T-cell (primary cell): ENCODE data around the gene NPAS4. TPM values are rescaled to one million over a fixed set of nuclear protein-coding genes. Genes with fewer than 3 reads are reported as not detected.
"Not testable (repeated sequence)": the region's sequence is repeated elsewhere in the genome, so short reads cannot be mapped to it uniquely, and the experiment has no call there.

Experiments
- ATAC-seq, 4 experiments: fragments of 200-7000 bp in 3 of 4; fragments of 150-1000 bp in 1 of 4; cut with Tn5 transposase; replicated peaks in 1 of 4; 1 replicate in 3 of 4; 2 replicates in 1 of 4; pipeline ENCODE4 v1.10.0; 2021; ENCODE audit warnings: moderate library complexity in 3 of 4, mild to moderate bottlenecking in 2 of 4, moderate number of reproducible peaks in 1 of 4
- CTCF ChIA-PET, 2 donors: fragments of 300-600 bp; sonication (Branson Sonifier 250); formaldehyde crosslinking; loops; one replicate each; lab custom pipeline; 2022; ENCODE audit warnings: antibody characterized with exemption in 2 of 2; lab: Charles Lee
- POLR2A ChIA-PET, 2 donors: fragments of 300-600 bp; sonication (Branson Sonifier 250); formaldehyde crosslinking; loops; one replicate each; lab custom pipeline; 2022; ENCODE audit warnings: antibody characterized with exemption in 2 of 2; lab: Charles Lee
- DNase-seq, 35 experiments: peaks; one replicate each; pipeline versions ENCODE4 v3.0.0 to v3.0.0-alpha.2; 2013 to 2023
- H3K27ac ChIP-seq: one replicate; pipeline ENCODE4 v1.5.1; 2013; ENCODE audit warnings: low read length
- H3K27me3 ChIP-seq, 2 experiments: replicated peaks in 1 of 2; 1 replicate in 1 of 2; 2 replicates in 1 of 2; pipeline versions ENCODE4 v1.6.1 to v1.7.0; 2013; ENCODE audit warnings: low read length in 1 of 2, mixed read lengths in 1 of 2; ENCODE audit not compliant: control insufficient read depth in 2 of 2, insufficient read depth in 2 of 2; ENCODE audit errors: extremely low read depth in 1 of 2
- H3K36me3 ChIP-seq, 2 donors: 1 replicate in 1 of 2; 2 replicates in 1 of 2; pipeline versions ENCODE4 v1.6.1 to v1.7.0; 2013; ENCODE audit warnings: low read length in 1 of 2; ENCODE audit not compliant: control insufficient read depth in 2 of 2, insufficient read depth in 1 of 2; ENCODE audit errors: extremely low read depth in 1 of 2
- H3K4me1 ChIP-seq, 2 experiments: 1 replicate in 1 of 2; 2 replicates in 1 of 2; pipeline versions ENCODE4 v1.6.1 to v1.7.0; 2013; ENCODE audit warnings: low read length in 2 of 2, mixed read lengths in 1 of 2; ENCODE audit not compliant: insufficient read depth in 2 of 2, control insufficient read depth in 1 of 2; ENCODE audit errors: extremely low read depth in 1 of 2
- H3K4me3 ChIP-seq, 2 donors: 1 replicate in 1 of 2; 2 replicates in 1 of 2; pipeline versions ENCODE4 v1.5.1 to v1.7.0; 2013; ENCODE audit warnings: mild to moderate bottlenecking in 2 of 2, low read length in 1 of 2, moderate library complexity in 1 of 2; ENCODE audit not compliant: control insufficient read depth in 1 of 2; ENCODE audit errors: extremely low read depth in 1 of 2
- H3K9me3 ChIP-seq: 2 replicates; pipeline ENCODE4 v1.7.0; 2013
- H3K27ac Mint-ChIP-seq, 2 donors: one replicate each; pipeline ENCODE4 v1.8.0; 2020 to 2021; ENCODE audit warnings: mild to moderate bottlenecking in 2 of 2, mixed read lengths in 2 of 2
- H3K27me3 Mint-ChIP-seq, 2 donors: one replicate each; pipeline ENCODE4 v1.8.0; 2021 to 2022; ENCODE audit warnings: mixed read lengths in 2 of 2
- H3K36me3 Mint-ChIP-seq: one replicate; pipeline ENCODE4 v1.8.0; 2021; ENCODE audit warnings: mixed read lengths
- H3K4me1 Mint-ChIP-seq, 3 donors: one replicate each; pipeline ENCODE4 v1.8.0; 2020 to 2022; ENCODE audit warnings: mixed read lengths in 3 of 3, mild to moderate bottlenecking in 1 of 3
- H3K4me3 Mint-ChIP-seq, 3 donors: one replicate each; pipeline ENCODE4 v1.8.0; 2020 to 2022; ENCODE audit warnings: mild to moderate bottlenecking in 3 of 3, mixed read lengths in 3 of 3, moderate library complexity in 3 of 3
- H3K9me3 Mint-ChIP-seq, 3 donors: one replicate each; pipeline ENCODE4 v1.8.0; 2020 to 2022; ENCODE audit warnings: mixed read lengths in 3 of 3
- WGBS: methylation state at CpG from one replicate; pipeline ENCODE4 v1.1.5; 2013; ENCODE audit warnings: missing lambda C conversion rate; ENCODE audit not compliant: insufficient coverage; 5-methylcytosine and 5-hydroxymethylcytosine counted together
- total RNA-seq, 35 experiments: library from RNA in 6 of 35; stranded (reverse) in 6 of 35; fragments of 120-200 nt in 1 of 35; gene quantifications; one replicate each; pipeline versions ENCODE4 v1.2.1 to v1.2.4 and lab custom pipeline; 2013 to 2026

NPAS4 gene
- total RNA-seq (not detected), total RNA-seq (lab: John Stamatoyannopoulos, UW) (0 to 0.13 (median 0) reads per million in 29 experiments)
- total RNA-seq (2013), result not detected

- Mint-ChIP-seq H3K27ac (no peak within 1 kb of the TSS), H3K4me3 (no peak within 1 kb of the TSS), H3K36me3 (no peaks in the 10 kb centered on the region), H3K27me3 (peaks cover 34 to 35% of the 10 kb centered on the region in 2 donors), H3K9me3 (peaks cover 0 to 11% (median 0%) of the 10 kb centered on the region in 3 donors), H3K4me1 (peaks cover 6 to 11% (median 9%) of the 10 kb centered on the region in 3 donors)
- no peak within 1 kb of the TSS for H3K27ac ChIP-seq
- ChIA-PET CTCF (interaction anchor here in 1 of 2 donors (0.7 to 1.2 kb wide), 6 partner anchors 10 to 132 kb away, joined by 3 to 4 read pairs (median 3); partner anchors contain the start of genes MRPL11 and YIF1A), POLR2A (no interaction called here)
- no peak for DNase-seq
- 24% methylated on average over 50 of the region's 71 CpGs for WGBS
- H3K9me3 ChIP-seq, result no peaks in the 10 kb centered on the region
- H3K36me3 ChIP-seq, result no peaks in the 10 kb centered on the region
- peaks cover 0 to 14% of the 10 kb centered on the region in 2 experiments for H3K4me1 ChIP-seq
- H3K4me3 ChIP-seq, result no peak within 1 kb of the TSS
- no peak for ATAC-seq
- peaks cover 5 to 53% of the 10 kb centered on the region in 2 experiments for H3K27me3 ChIP-seq
Observed at GRCh38 chr11:66420671-66421476, at the start of gene NPAS4. NPAS4 (plus strand) TSS chr11:66421035; CDS start chr11:66421180, 145 bp downstream.

DNA sequence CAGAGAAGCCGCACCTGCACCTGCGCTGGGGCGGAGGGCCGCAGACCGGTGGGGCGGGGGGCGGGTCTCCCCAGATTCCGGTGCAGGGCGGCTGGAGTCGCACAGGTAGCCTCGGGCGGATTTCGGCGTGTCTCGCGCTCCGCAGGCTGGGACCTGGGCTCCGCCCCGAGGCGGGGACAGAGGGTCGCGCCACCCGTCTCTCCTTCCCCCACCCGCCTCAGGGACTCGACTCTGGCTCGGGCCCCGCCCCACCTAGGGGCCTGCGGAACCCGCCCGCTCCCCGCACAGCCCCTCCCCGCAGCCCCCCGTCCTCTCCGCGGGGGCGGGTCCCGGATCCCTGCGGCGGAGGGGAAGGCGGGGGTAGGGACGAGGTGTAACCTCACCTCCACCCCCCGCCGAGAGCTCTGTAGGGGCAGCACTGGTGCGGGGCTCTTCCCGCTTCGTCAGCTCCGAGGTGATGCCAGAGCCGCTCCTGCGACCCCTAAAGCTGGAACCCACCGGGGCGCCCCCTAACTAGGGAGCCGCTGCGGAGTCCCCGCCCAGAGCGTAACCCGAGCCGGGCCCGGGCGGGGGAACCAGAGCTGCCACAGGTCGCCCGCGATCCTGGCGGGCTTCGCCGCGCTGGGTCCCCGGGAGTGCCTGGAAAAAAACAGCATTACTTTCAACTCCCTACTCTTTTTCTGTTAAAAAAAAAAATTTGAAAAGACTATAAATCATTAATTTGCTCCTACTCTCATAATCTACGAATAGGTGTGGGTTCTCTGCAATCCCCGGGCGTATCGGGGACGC, 49.0 kb upstream of the NPAS4 start, which contains the start of gene SLC29A2:
TSS of gene SLC29A2 (minus strand) at position 134 of the 789 bp plus-strand sequence. CDS start 169 bp downstream, outside the sequence.
- Mint-ChIP-seq H3K4me3 (peak within 1 kb of the TSS; percentile 81 to 89 (median 86)), H3K9me3 (no peaks in the 10 kb centered on the region), H3K36me3 (no peaks in the 10 kb centered on the region), H3K4me1 (peaks cover 0 to 17% (median 13%) of the 10 kb centered on the region in 3 donors), H3K27ac (peak within 1 kb of the TSS; percentile 90 to 91), H3K27me3 (no peaks in the 10 kb centered on the region)
- Histone ChIP-seq H3K9me3 (no peaks in the 10 kb centered on the region), H3K27ac (peak within 1 kb of the TSS; percentile 75), H3K36me3 (peaks cover 0 to 14% of the 10 kb centered on the region in 2 donors), H3K4me3 (peak within 1 kb of the TSS; percentile 75 to 83), H3K4me1 (peaks cover 6 to 15% of the 10 kb centered on the region in 2 experiments), H3K27me3 (no peaks in the 10 kb centered on the region)
- peak; percentile 80 to 84 (median 82) for ATAC-seq
- 0% methylated on average over 43 of the region's 72 CpGs for WGBS
- ChIA-PET CTCF (interaction anchor here in 1 of 2 donors (1.1 kb wide), 1 partner anchor 14 kb away, joined by 4 read pairs; no protein-coding TSS in a partner anchor), POLR2A (no interaction called here)
- peak; percentile 52 to 81 (median 70) for DNase-seq

- no peak overlapping the region for H3K4me3 ChIP-seq
- no peaks in the 10 kb centered on the region for H3K9me3 ChIP-seq
- H3K36me3 ChIP-seq, result peaks cover 0 to 3% of the 10 kb centered on the region in 2 donors
- DNase-seq (no peak), ATAC-seq (no peak)
- CTCF ChIA-PET, result no interaction called here
- no peaks in the 10 kb centered on the region for H3K27me3 Mint-ChIP-seq
- H3K27me3 ChIP-seq, result peaks cover 0 to 2% of the 10 kb centered on the region in 2 experiments
- H3K4me1 ChIP-seq, result peaks cover 6 to 15% of the 10 kb centered on the region in 2 experiments
- no peaks in the 10 kb centered on the region for H3K36me3 Mint-ChIP-seq
- H3K4me1 Mint-ChIP-seq, result peaks cover 0 to 17% (median 13%) of the 10 kb centered on the region in 3 donors
- POLR2A ChIA-PET, result no interaction called here
- peak overlapping the region in 1 of 2 donors; percentile 46 for H3K27ac Mint-ChIP-seq
- peak overlapping the region in 1 of 3 donors; percentile 34 for H3K4me3 Mint-ChIP-seq
- WGBS, result 80% methylated on average over 1 of the region's 5 CpGs
- H3K27ac ChIP-seq, result no peak overlapping the region
- H3K9me3 Mint-ChIP-seq, result no peaks in the 10 kb centered on the region
Observed at GRCh38 chr11:66373265-66373664, 47.6 kb upstream of the NPAS4 start.

DNA sequence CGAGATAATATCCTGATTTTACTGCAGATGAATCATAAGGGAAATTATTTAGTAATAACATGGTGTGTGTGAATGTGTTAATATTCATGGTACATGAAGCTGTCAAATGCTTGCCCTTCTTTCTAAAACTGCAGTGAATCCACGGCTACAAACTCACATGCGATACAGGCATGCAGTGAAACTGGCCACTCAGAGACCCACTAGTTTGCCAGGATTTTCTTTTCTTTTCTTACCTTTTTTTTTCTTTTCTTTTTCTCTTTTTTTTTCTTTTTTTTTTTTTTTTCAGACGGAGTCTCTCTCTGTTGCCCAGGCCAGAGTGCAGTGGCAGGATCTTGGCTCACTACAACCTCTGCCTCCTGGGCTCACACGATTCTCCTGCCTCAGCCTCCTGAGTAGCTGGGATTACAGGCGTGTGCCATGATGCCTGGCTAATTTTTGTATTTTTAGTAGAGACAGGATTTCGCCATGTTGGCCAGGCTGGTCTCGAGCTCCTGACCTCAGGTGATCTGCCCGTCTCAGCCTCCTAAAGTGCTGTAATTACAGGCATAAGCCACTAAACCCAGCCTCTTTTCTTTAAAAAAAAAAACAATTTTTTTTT, 47.0 kb upstream of the NPAS4 start:
- DNase-seq, ATAC-seq, H3K27me3 ChIP-seq, H3K9me3 ChIP-seq, H3K9me3 Mint-ChIP-seq, H3K27me3 Mint-ChIP-seq, CTCF ChIA-PET, H3K36me3 ChIP-seq, H3K4me3 ChIP-seq, H3K36me3 Mint-ChIP-seq, H3K27ac ChIP-seq: not testable (repeated sequence)
- H3K4me3 Mint-ChIP-seq, result peak overlapping the region in 1 of 3 donors; percentile 34
- H3K4me1 ChIP-seq, result peaks cover 6 to 15% of the 10 kb centered on the region in 2 experiments
- peaks cover 0 to 17% (median 13%) of the 10 kb centered on the region in 3 donors for H3K4me1 Mint-ChIP-seq
- peak overlapping the region in 1 of 2 donors; percentile 46 for H3K27ac Mint-ChIP-seq
- WGBS, result 89% methylated on average over 4 of the region's 9 CpGs
- POLR2A ChIA-PET, result interaction anchor here (0.7 to 0.9 kb wide), 3 partner anchors 60 to 1143 kb away, joined by 3 to 7 read pairs (median 3); no protein-coding TSS in a partner anchor

GRCh38 chr11:66380264-66380663, 40.6 kb upstream of the NPAS4 start:
- DNase-seq, H3K27me3 Mint-ChIP-seq, H3K9me3 ChIP-seq, H3K4me1 Mint-ChIP-seq, H3K27ac ChIP-seq, H3K9me3 Mint-ChIP-seq, H3K4me3 Mint-ChIP-seq, H3K36me3 Mint-ChIP-seq, ATAC-seq, H3K27ac Mint-ChIP-seq, H3K4me3 ChIP-seq, H3K4me1 ChIP-seq, H3K36me3 ChIP-seq: not testable (repeated sequence)
- H3K27me3 ChIP-seq, result peaks cover 0 to 22% of the 10 kb centered on the region in 2 experiments
- WGBS, result no CpG with 5 or more reads among the region's 7 CpGs
- POLR2A ChIA-PET, result interaction anchor here in 1 of 2 donors (0.6 kb wide), 1 partner anchor 1018 kb away, joined by 3 read pairs; no protein-coding TSS in a partner anchor
- CTCF ChIA-PET, result interaction anchor here in 1 of 2 donors (0.6 kb wide), 1 partner anchor 81 kb away, joined by 3 read pairs; no protein-coding TSS in a partner anchor
